H9 (cell line): ENCODE data around the gene MICAL2. TPM values are rescaled to one million over a fixed set of nuclear protein-coding genes. Genes with fewer than 3 reads are reported as not detected.

ENCODE experiments used
- DNase-seq: peaks from one replicate; pipeline ENCODE4 v3.0.0-alpha.2; 2017
- H2AFZ ChIP-seq: one replicate; pipeline ENCODE4 v1.6.1; 2013; ENCODE audit warnings: mild to moderate bottlenecking, low read length, control low read depth, moderate library complexity
- H2AK5ac ChIP-seq: 2 replicates; pipeline ENCODE4 v1.6.1; 2013; ENCODE audit warnings: low read length, control low read depth, mixed read lengths; ENCODE audit not compliant: insufficient read length
- H2BK120ac ChIP-seq: one replicate; pipeline ENCODE4 v1.6.1; 2013; ENCODE audit warnings: low read depth, mild to moderate bottlenecking, low read length, control low read depth, inconsistent platforms; ENCODE audit not compliant: poor library complexity, severe bottlenecking
- H2BK12ac ChIP-seq: 2 replicates; pipeline ENCODE4 v1.6.1; 2013; ENCODE audit warnings: low read length, control low read depth, mixed read lengths, low read depth; ENCODE audit not compliant: insufficient read length
- H2BK15ac ChIP-seq: 2 replicates; pipeline ENCODE4 v1.6.1; 2013; ENCODE audit warnings: low read depth, low read length, control low read depth
- H2BK20ac ChIP-seq: one replicate; pipeline ENCODE4 v1.6.1; 2013; ENCODE audit warnings: low read depth, mild to moderate bottlenecking, low read length, control low read depth, inconsistent platforms; ENCODE audit not compliant: poor library complexity, severe bottlenecking
- H2BK5ac ChIP-seq: 2 replicates; pipeline ENCODE4 v1.6.1; 2013; ENCODE audit warnings: low read length, control low read depth, mixed read lengths; ENCODE audit not compliant: insufficient read length
- H3K14ac ChIP-seq: 2 replicates; pipeline ENCODE4 v1.6.1; 2013; ENCODE audit warnings: low read length, control low read depth; ENCODE audit not compliant: insufficient read depth
- H3K18ac ChIP-seq: 2 replicates; pipeline ENCODE4 v1.6.1; 2013; ENCODE audit warnings: low read depth, mild to moderate bottlenecking, mixed read lengths, low read length, control low read depth; ENCODE audit not compliant: insufficient read length
- H3K23ac ChIP-seq: 2 replicates; pipeline ENCODE4 v1.6.1; 2013; ENCODE audit warnings: low read length, control low read depth, mixed read lengths, low read depth; ENCODE audit not compliant: insufficient read length
- H3K23me2 ChIP-seq: 2 replicates; pipeline ENCODE4 v1.6.1; 2013; ENCODE audit warnings: low read depth, mild to moderate bottlenecking, mixed read lengths, low read length, control low read depth; ENCODE audit not compliant: insufficient read length, poor library complexity, severe bottlenecking
- H3K27ac ChIP-seq: 2 replicates; pipeline ENCODE4 v1.5.1; 2013; ENCODE audit warnings: low read length, control low read depth, mixed read lengths, low read depth; ENCODE audit not compliant: insufficient read length
- H3K27me3 ChIP-seq: 2 replicates; pipeline ENCODE4 v1.6.1; 2013; ENCODE audit warnings: low read length, control low read depth, inconsistent platforms; ENCODE audit not compliant: insufficient read depth
- H3K4ac ChIP-seq: 2 replicates; pipeline ENCODE4 v1.6.1; 2013; ENCODE audit warnings: low read depth, mild to moderate bottlenecking, control low read depth, inconsistent platforms, low read length, moderate library complexity
- H3K4me1 ChIP-seq: 2 replicates; pipeline ENCODE4 v1.6.1; 2013; ENCODE audit warnings: low read length, control low read depth, inconsistent platforms; ENCODE audit not compliant: insufficient read depth
- H3K4me2 ChIP-seq: 2 replicates; pipeline ENCODE4 v1.6.1; 2013; ENCODE audit warnings: low read length, control low read depth, mixed read lengths; ENCODE audit not compliant: insufficient read length, insufficient read depth
- H3K56ac ChIP-seq: 2 replicates; pipeline ENCODE4 v1.6.1; 2013; ENCODE audit warnings: low read depth, mild to moderate bottlenecking, mixed read lengths, low read length, control low read depth; ENCODE audit not compliant: insufficient read length
- H3K79me1 ChIP-seq: 2 replicates; pipeline ENCODE4 v1.6.1; 2013; ENCODE audit warnings: low read depth, mild to moderate bottlenecking, moderate library complexity, low read length, control low read depth, inconsistent platforms; ENCODE audit not compliant: insufficient read depth, poor library complexity, severe bottlenecking
- H3K79me2 ChIP-seq: 2 replicates; pipeline ENCODE4 v1.6.1; 2013; ENCODE audit warnings: low read length, control low read depth, inconsistent platforms; ENCODE audit not compliant: insufficient read depth
- H3K9ac ChIP-seq: 2 replicates; pipeline ENCODE4 v1.6.1; 2013; ENCODE audit warnings: low read length, control low read depth, mixed read lengths; ENCODE audit not compliant: insufficient read length; ENCODE audit errors: extremely low read depth
- H3K9me3 ChIP-seq: one replicate; pipeline ENCODE4 v1.6.1; 2013; ENCODE audit warnings: low read depth, low read length, inconsistent platforms; ENCODE audit not compliant: control insufficient read depth
- H3T11ph ChIP-seq: one replicate; pipeline ENCODE4 v1.6.1; 2013; ENCODE audit warnings: mild to moderate bottlenecking, low read length, control low read depth, inconsistent platforms
- H4K20me1 ChIP-seq: one replicate; pipeline ENCODE4 v1.6.1; 2013; ENCODE audit not compliant: control insufficient read depth, insufficient read length, insufficient read depth
- H4K5ac ChIP-seq: 2 replicates; pipeline ENCODE4 v1.6.1; 2013; ENCODE audit warnings: low read depth, mild to moderate bottlenecking, mixed read lengths, low read length, control low read depth; ENCODE audit not compliant: insufficient read length
- H4K8ac ChIP-seq: replicated peaks from 2 replicates; pipeline ENCODE4 v1.6.1; 2013; ENCODE audit warnings: low read length, control low read depth, mixed read lengths, low read depth; ENCODE audit not compliant: insufficient read length
- H4K91ac ChIP-seq: 2 replicates; pipeline ENCODE4 v1.6.1; 2013; ENCODE audit warnings: low read depth, mild to moderate bottlenecking, moderate library complexity, mixed read lengths, low read length, control low read depth; ENCODE audit not compliant: insufficient read length
- H3K27ac Mint-ChIP-seq, 3 experiments: 2 replicates in 2 of 3; 3 replicates in 1 of 3; pipeline ENCODE4 v1.8.0; 2020 to 2021; ENCODE audit warnings: mixed read lengths in 3 of 3, mild to moderate bottlenecking in 1 of 3, moderate library complexity in 1 of 3
- H3K27me3 Mint-ChIP-seq: 2 replicates; pipeline ENCODE4 v1.8.0; 2021; ENCODE audit warnings: low read depth, mild to moderate bottlenecking, moderate library complexity, mixed read lengths
- H3K36me3 Mint-ChIP-seq, 3 experiments: 2 replicates in 2 of 3; 3 replicates in 1 of 3; pipeline ENCODE4 v1.8.0; 2020 to 2021; ENCODE audit warnings: low read depth in 3 of 3, mixed read lengths in 3 of 3; ENCODE audit not compliant: insufficient read depth in 1 of 3
- H3K4me1 Mint-ChIP-seq, 2 experiments: 2 replicates each; pipeline ENCODE4 v1.8.0; 2020; ENCODE audit warnings: mixed read lengths in 2 of 2
- H3K4me3 Mint-ChIP-seq, 2 experiments: 2 replicates in 1 of 2; 3 replicates in 1 of 2; pipeline ENCODE4 v1.8.0; 2020 to 2021; ENCODE audit warnings: mild to moderate bottlenecking in 2 of 2, mixed read lengths in 2 of 2, moderate library complexity in 1 of 2
- H3K9me3 Mint-ChIP-seq, 2 experiments: 2 replicates in 1 of 2; 3 replicates in 1 of 2; pipeline ENCODE4 v1.8.0; 2020; ENCODE audit warnings: mild to moderate bottlenecking in 2 of 2, mixed read lengths in 2 of 2, moderate library complexity in 1 of 2
- WGBS: extraction: QIAGEN DNeasy Blood & Tissue Kit; methylation state at CpG from one replicate; pipeline ENCODE4 v1.1.7; 2013; ENCODE audit warnings: missing lambda C conversion rate, low lambda C conversion rate, mixed read lengths; ENCODE audit not compliant: insufficient read length; ENCODE audit errors: extremely low coverage; 5-methylcytosine and 5-hydroxymethylcytosine counted together
- total RNA-seq: library from RNA; stranded (reverse); gene quantifications from 2 replicates; pipeline ENCODE4 v1.2.1, GENCODE V29; 2021
- TF ChIP-seq, protein P1 (sequence below): fragments of 200-600 bp; sonication (generic); conservative IDR thresholded peaks from 3 replicates; pipeline ENCODE4 v1.8.0; 2021; ENCODE audit warnings: antibody characterized with exemption, mild to moderate bottlenecking

Gene MICAL2
- total RNA-seq, 1 experiment from 2014 or later, result 4.7 TPM

GRCh38 chr11:12274558-12275197 is 164.3 kb downstream of the MICAL2 start:
- H3K4ac ChIP-seq, result no peak overlapping the region
- Mint-ChIP-seq H3K4me3 (no peak overlapping the region), H3K9me3 (no peaks in the 10 kb centered on the region), H3K4me1 (peaks cover 13 to 22% of the 10 kb centered on the region in 2 experiments; a peak in 3 of 4 replicates), H3K27me3 (peaks cover 5% of the 10 kb centered on the region), H3K36me3 (no peaks in the 10 kb centered on the region), H3K27ac (peak overlapping the region in 2 of 3 experiments; percentile 3 to 50; a peak in 2 of 7 replicates)
- H4K5ac ChIP-seq, result no peak overlapping the region
- H3K56ac ChIP-seq, result no peak overlapping the region
- H3K79me2 ChIP-seq, result no peaks in the 10 kb centered on the region
- H3K27ac ChIP-seq, result no peak overlapping the region
- no peak overlapping the region for H4K8ac ChIP-seq
- TF ChIP-seq, protein P1, sequence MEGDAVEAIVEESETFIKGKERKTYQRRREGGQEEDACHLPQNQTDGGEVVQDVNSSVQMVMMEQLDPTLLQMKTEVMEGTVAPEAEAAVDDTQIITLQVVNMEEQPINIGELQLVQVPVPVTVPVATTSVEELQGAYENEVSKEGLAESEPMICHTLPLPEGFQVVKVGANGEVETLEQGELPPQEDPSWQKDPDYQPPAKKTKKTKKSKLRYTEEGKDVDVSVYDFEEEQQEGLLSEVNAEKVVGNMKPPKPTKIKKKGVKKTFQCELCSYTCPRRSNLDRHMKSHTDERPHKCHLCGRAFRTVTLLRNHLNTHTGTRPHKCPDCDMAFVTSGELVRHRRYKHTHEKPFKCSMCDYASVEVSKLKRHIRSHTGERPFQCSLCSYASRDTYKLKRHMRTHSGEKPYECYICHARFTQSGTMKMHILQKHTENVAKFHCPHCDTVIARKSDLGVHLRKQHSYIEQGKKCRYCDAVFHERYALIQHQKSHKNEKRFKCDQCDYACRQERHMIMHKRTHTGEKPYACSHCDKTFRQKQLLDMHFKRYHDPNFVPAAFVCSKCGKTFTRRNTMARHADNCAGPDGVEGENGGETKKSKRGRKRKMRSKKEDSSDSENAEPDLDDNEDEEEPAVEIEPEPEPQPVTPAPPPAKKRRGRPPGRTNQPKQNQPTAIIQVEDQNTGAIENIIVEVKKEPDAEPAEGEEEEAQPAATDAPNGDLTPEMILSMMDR, result no peak
- no peaks in the 10 kb centered on the region for H4K20me1 ChIP-seq
- no peak overlapping the region for H3T11ph ChIP-seq
- no peak overlapping the region for H3K4me2 ChIP-seq
- H3K9ac ChIP-seq, result no peak overlapping the region
- H2BK20ac ChIP-seq, result no peak overlapping the region
- peak; percentile 12 for DNase-seq
- H2BK120ac ChIP-seq, result no peak overlapping the region
- no peaks in the 10 kb centered on the region for H3K4me1 ChIP-seq
- no peak overlapping the region for H3K18ac ChIP-seq
- no peaks in the 10 kb centered on the region for H3K9me3 ChIP-seq
- no peak overlapping the region for H2BK12ac ChIP-seq
- no peak overlapping the region for H2AK5ac ChIP-seq
- H3K79me1 ChIP-seq, result no peaks in the 10 kb centered on the region
- WGBS, result no CpG with 5 or more reads among the region's 14 CpGs
- no peaks in the 10 kb centered on the region for H3K23me2 ChIP-seq
- no peak overlapping the region for H2BK15ac ChIP-seq
- H2BK5ac ChIP-seq, result no peak overlapping the region
- H4K91ac ChIP-seq, result no peak overlapping the region
- H2AFZ ChIP-seq, result no peak overlapping the region
- no peaks in the 10 kb centered on the region for H3K27me3 ChIP-seq
- H3K14ac ChIP-seq, result no peak overlapping the region
- no peak overlapping the region for H3K23ac ChIP-seq
